Left kidney (tissue), 8 donors: ENCODE measurements around the gene CDC42SE1. TPM values are rescaled to one million over a fixed set of nuclear protein-coding genes. Genes with fewer than 3 reads are reported as not detected.
"Not testable (repeated sequence)": the region's sequence is repeated elsewhere in the genome, so short reads cannot be mapped to it uniquely, and the experiment has no call there.

ENCODE experiments used
- DNase-seq: peaks from one replicate; pipeline ENCODE4 v3.0.0-alpha.2; 2013
- long read RNA-seq, 8 donors: transcript quantifications; one replicate each; lab custom pipeline, GENCODE V29; 2026
- polyA plus RNA-seq: library from polyadenylated mRNA; unstranded; fragments of 120-200 nt; gene quantifications from one replicate; pipeline ENCODE4 v1.2.1, GENCODE V29; 2013; ENCODE audit not compliant: insufficient read length

The CDC42SE1 gene
- 88.6 TPM for polyA plus RNA-seq
- long read RNA-seq, donor 1, transcript CDC42SE1-201 (5 exons, 3,045 nt), result major isoform, 19 of 49 reads
- long read RNA-seq, donor 1, transcript CDC42SE1-207 (6 exons, 3,181 nt), result minor isoform, 5 of 49 reads
- long read RNA-seq, donor 1, partial matches to known transcripts, result 24 of 49 reads
- long read RNA-seq, donor 1, other reads (novel, unspliced or antisense), result 0 of 49 reads
- long read RNA-seq, donor 2, transcript CDC42SE1-201 (5 exons, 3,045 nt), result major isoform, 7 of 16 reads
- long read RNA-seq, donor 2, partial matches to known transcripts, result 7 of 16 reads
- long read RNA-seq, donor 2, other reads (novel, unspliced or antisense), result 0 of 16 reads
- long read RNA-seq, donor 3, transcript CDC42SE1-201 (5 exons, 3,045 nt), result major isoform, 7 of 43 reads
- long read RNA-seq, donor 3, partial matches to known transcripts, result 35 of 43 reads
- long read RNA-seq, donor 3, other reads (novel, unspliced or antisense), result 0 of 43 reads
- long read RNA-seq, donor 4, result 0 reads
- long read RNA-seq, donor 5, transcript CDC42SE1-201 (5 exons, 3,045 nt), result major isoform, 13 of 244 reads
- long read RNA-seq, donor 5, partial matches to known transcripts, result 159 of 244 reads
- long read RNA-seq, donor 5, other reads (novel, unspliced or antisense), result 68 of 244 reads
- long read RNA-seq, donor 6, transcript CDC42SE1-201 (5 exons, 3,045 nt), result major isoform, 14 of 24 reads
- long read RNA-seq, donor 6, partial matches to known transcripts, result 7 of 24 reads
- long read RNA-seq, donor 6, other reads (novel, unspliced or antisense), result 0 of 24 reads
- long read RNA-seq, donor 7, transcript CDC42SE1-201 (5 exons, 3,045 nt), result major isoform, 19 of 46 reads
- long read RNA-seq, donor 7, partial matches to known transcripts, result 23 of 46 reads
- long read RNA-seq, donor 7, other reads (novel, unspliced or antisense), result 0 of 46 reads
- long read RNA-seq, donor 8, transcript CDC42SE1-201 (5 exons, 3,045 nt), result major isoform, 9 of 17 reads
- long read RNA-seq, donor 8, partial matches to known transcripts, result 5 of 17 reads
- long read RNA-seq, donor 8, other reads (novel, unspliced or antisense), result 0 of 17 reads

GRCh38 chr1:151059109-151060006, at the start of gene CDC42SE1:
TSS of gene CDC42SE1 (minus strand) at chr1:151059622. CDS start at chr1:151055730, 3,892 bp downstream.
- DNase-seq, result peak; percentile 85

- no peak for DNase-seq
These were observed 48.9 kb upstream of the CDC42SE1 start for GRCh38 chr1:151108331-151108730.

DNA sequence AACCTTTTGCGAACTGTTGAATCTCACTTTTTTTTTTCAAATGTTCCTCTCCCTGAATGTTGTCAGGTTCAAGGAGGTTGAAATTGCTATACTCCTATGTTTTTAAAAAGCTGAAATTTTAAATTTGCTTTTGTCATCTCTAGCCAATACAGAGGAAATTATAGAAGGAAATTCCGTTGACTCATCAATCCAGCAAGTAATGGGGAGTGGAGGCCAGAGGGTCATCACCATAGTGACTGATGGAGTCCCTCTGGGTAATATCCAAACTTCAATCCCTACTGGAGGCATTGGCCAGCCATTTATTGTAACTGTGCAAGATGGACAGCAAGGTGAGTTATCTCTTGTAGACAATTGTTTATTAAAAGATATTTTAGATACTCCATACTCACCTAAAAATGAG, 47.5 kb upstream of the CDC42SE1 start:
- DNase-seq, result no peak

GRCh38 chr1:151104630-151105029, 45.2 kb upstream of the CDC42SE1 start:
- no peak for DNase-seq

DNA sequence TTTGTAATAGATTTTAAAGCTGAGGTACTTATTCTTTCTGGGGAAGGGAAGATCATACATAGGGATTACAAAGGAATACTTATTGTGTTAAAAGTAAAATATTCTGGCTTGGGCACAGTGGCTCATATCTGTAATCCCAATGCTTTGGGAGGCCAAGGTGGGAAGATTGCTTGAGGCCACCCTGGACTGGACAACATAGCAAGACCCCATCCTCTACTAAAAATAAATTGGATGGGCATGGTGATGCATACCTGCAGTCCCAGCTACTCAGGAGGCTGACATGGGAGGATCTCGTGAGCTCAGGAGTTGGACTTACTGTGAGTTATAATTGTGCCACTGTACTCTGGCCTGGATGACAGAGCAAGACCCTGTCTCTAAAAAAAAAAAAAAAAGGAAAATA, 38.7 kb upstream of the CDC42SE1 start:
- DNase-seq, result no peak

DNA sequence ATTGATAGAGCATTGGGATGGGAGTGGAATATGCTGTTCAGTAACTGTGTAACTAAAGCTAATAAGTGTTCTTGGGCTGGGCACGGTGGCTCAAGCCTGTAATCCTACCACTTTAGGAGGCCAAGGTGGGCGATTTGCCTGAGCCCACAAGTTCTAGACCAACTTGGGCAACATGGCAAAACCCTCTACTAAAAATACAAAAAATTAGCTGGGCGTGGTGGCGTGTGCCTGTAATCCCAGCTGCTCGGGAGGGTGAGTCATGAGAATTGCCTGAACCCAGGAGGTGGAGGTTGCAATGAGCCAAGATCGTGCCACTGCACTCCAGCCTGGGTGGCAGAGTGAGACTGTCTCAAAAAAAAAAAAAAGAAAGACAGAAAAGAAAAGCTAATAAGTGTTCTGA, 38.0 kb upstream of the CDC42SE1 start:
- not testable (repeated sequence) for DNase-seq

- no peak for DNase-seq
These were observed 26.6 kb upstream of the CDC42SE1 start for GRCh38 chr1:151085953-151086559.

DNA sequence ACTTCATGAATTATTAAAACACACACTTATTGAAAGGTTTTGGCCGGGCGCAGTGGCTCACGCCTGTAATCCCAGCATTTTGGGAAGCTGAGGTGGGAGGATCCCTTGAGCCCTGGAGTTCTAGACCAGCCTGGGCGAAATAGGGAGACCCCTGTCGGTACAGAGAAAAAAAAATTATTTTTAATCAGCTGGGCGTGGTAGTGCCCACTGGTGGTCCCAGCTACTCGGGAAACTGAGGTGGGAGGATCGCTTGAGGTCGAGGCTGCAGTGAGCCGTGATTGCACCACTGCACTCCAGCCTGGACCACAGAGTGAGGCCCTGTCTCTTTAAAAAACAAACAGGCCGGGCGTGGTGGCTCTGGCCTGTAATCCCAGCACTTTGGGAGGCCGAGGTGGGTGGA, 12.8 kb upstream of the CDC42SE1 start:
- DNase-seq, result no peak

GRCh38 chr1:151070474-151071276, 11.3 kb upstream of the CDC42SE1 start, which contains the start of gene GABPB2:
TSS of gene GABPB2 (plus strand) at chr1:151070761. CDS start at chr1:151088190, 17,429 bp downstream.
- peak; percentile 94 for DNase-seq

DNA sequence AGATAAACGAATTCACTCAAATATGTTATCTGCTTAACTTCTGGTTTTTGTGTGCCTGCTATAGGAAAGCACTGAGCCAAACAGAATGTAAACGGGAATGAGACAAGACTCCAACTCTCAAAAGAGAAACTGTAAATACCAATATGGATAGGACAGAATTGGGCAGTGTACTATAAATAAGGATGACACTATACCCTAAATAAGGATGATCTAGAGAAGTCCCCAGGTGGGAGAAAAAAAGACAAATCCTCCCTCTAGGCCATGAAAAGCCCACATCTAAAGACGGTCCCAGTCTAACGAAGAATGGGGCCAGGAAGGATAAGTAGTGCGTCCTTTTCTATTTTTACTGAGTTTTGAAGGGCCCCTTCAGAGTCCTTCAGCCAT, 9.7 kb upstream of the CDC42SE1 start:
- no peak for DNase-seq

GRCh38 chr1:151067185-151067584, 7.8 kb upstream of the CDC42SE1 start:
- no peak for DNase-seq

DNA sequence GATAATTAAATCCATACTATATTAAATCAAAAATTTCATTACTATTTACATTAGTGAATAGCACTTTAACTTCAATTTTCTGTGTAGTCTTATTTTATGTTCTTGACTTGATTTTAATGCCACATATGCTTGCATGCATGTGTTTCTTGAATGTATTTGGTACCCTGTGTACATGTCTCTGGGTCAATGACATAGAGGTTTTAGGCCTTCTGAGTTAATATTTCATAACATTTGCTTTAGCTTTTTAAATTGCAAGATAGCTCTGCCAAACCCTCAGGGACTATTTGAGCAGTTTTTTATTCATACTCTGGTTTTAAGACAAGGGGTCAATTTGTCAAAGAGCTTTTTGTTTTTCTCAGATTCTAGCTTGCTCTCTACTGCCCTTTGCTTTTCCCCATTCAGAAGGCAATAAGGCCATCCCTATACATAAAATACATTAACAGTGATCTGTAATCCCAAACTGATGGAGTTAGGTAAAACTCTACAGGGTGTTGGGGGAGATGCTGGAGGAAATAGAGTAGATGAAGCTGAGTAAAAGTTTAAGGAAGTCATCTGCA, 5.7 kb upstream of the CDC42SE1 start:
- no peak for DNase-seq

GRCh38 chr1:151062741-151063371, 3.4 kb upstream of the CDC42SE1 start:
- no peak for DNase-seq

- DNase-seq, result no peak
These were observed 2.3 kb upstream of the CDC42SE1 start for GRCh38 chr1:151061704-151062103.

DNA sequence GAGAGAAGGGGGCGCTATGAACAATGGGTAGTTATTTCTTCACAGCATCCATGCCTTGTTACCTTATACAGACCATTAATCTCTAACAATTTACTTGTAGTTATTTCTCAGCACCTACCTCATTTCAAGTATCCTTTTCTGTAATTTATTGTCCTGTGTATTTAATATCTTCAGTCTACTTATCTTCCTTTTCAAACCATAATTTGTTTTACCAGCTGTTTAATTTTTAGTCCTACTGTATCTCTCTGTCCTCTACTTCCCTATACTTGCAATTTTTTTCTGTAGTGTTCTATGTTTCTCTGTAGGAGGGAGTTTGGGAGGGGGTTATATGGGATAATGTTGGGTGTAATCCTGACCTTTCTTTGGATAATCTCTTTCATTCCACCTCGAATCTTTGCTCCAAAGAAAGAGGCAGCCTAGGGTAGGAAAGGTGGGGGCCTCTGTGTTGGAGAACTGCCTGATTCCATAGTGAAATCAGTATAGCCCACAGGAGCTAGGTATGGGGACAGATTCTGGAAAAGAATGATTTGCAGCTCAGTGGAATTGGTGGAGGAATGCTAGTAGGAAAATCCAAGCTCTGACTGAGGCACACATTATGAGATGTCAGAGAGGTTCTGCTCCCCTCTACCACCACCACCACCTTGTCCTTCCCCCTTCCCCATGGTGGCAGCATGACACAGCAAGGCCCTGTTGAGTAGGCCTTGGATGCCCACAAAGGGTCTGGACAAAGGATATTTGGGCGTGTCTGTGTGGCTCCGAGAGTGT, 1.4 kb upstream of the CDC42SE1 start:
- DNase-seq, result no peak

DNA sequence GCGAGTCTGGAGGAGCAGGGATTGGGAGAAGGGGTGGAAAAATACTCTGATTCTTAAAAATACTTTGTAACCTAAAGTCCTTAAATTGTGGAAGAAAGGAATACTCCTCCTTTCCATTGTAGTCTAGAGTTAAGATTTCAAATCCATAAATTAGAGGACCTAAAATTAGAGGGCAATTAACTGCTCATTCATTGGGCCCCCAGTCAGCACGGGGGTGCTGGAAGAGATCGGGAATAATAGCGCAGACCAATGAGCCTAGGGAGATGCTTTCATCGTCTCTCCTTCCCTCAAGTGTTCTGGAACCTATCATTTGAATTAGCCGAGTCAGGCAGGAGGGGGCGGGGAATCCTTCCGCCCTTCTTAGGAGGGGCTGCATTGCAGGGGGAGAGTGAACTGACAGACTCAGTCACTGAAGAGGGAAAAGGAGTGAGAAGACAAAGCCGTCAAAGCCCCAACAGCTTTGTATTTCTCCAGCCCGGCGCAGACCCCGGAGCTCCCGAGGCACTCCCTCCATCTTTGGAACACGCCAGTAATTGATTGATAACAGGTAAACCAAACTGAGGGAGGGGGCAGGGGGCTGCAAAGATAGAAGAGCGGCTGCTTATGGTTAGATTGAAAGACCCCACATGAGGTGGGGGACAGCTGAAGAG, 710 bp upstream of the CDC42SE1 start, which contains the start of gene MLLT11:
Gene MLLT11 (plus strand): TSS at position 391 of the 650 bp plus-strand sequence. CDS start 6,828 bp downstream, outside the sequence.
- peak; percentile 89 for DNase-seq

DNA sequence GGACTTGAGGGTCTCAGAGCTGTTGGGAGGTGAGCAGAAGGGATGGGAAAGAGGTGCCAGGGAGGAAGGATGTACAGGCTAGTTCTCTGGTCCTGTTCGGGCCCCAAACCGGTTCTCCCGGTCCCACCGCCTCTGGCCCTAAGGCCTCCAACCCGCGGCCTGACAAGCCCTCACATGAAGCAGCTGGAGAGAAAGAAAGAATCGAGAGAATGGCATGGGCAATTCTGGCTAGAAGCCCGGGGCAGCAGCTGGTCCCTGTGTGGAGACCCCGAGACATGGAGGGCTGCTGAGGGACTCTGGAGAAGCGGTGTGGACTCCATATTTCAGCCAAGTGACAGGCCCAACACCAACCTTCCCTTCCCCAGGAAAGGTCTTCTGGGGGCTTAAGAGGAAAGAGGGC, 730 bp downstream of the CDC42SE1 start:
- DNase-seq, result no peak

GRCh38 chr1:151056149-151056548, 3.3 kb downstream of the CDC42SE1 start:
- DNase-seq, result no peak
